ENCODE results near the gene B3GNT2. TPM values are rescaled to one million over a fixed set of nuclear protein-coding genes. Genes with fewer than 3 reads are reported as not detected.
"Not testable (repeated sequence)": the region's sequence is repeated elsewhere in the genome, so short reads cannot be mapped to it uniquely, and the experiment has no call there.

Gene B3GNT2
- total RNA-seq, 2 experiments from 2014 or later = 32.5 to 43.1 TPM

DNA sequence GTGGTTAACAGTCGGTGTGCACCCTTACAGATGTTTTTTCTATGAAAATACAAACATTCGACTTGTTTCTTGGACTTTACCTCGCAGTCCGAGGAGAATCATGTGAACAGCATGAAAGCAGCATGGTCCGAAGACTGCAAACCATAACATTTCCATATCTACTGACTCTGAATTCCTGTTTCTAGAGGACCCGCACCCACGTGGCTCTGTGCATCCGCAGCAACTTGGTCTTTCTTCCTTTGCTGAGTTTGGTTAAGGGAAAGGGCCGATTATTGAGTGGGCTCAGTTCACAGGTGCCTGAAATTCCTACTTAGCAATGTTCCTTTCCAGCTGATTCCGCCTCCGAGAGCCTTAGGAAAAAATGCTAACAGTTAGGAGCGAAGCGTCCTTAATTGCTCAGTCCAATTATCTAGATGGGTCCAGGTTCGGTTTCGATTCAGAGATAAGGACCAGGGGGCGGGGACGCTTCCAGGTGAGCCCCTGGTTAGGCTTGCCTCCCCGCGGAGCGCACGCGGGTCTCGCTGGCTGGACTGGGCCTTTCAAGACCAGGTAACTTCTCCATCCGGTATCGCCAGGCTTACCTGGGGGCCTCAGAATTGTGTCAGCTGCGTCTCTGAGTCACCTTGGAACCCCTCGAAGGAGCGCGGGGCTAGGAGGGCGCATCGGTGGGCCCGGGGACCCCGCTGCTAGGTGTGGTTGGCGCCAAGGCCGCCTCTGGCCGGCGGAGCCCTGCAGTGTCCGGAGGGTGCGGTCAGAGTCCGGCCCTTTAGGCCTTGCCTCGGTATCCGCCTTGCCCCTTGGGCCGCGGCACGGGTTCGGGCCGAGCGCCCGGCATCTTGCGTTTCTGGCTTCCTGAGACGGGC is 1.1 kb upstream of the B3GNT2 start:
- no peaks in the 10 kb centered on the region for H3K9me3 Mint-ChIP-seq (ENCODE audit: low read depth)
- H3K27me3 Mint-ChIP-seq = no peaks in the 10 kb centered on the region

DNA sequence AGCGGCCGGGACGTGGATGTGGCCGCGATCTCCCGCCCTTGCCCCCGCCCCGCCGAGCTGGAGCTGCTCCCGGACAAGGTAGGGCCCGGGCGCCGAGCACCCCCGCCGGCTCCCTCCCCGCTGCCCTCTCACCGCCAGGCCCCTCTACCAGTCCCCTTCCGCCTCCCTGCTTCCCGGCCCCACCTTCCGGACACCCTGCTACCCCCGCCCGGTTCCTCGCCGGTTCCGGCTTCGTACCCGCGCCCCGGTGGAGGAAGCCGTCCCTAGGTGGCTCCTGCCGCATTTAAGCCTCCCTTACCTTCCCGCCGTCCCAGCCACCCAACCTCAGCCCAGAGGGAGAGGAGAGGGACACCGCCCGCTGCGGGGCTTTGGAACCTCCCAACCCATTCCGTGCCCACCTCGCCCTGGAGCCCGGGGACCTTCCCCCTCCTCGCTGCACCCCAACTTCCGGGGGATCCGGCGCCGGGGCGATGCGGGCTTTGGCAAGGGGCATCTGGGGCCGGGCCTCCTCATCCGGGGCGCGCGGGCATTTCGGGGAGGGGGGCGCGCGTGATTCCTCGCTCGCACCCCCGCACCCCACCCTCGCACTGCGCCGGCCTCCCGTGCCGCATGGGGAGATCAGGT is 475 bp downstream of the B3GNT2 start:
- CTCF ChIA-PET = interaction anchor here (0.6 to 1.3 kb wide), 5 partner anchors 114 to 214 kb away, joined by 3 to 6 read pairs (median 5); no protein-coding TSS in a partner anchor
- H3K9me3 Mint-ChIP-seq (ENCODE audit: low read depth) = no peaks in the 10 kb centered on the region
- DNase-seq = peak; percentile 78
- H3K4me1 Mint-ChIP-seq = peaks cover 43% of the 10 kb centered on the region
- no peaks in the 10 kb centered on the region for H3K27me3 Mint-ChIP-seq
- peak overlapping the region; percentile 76 for H3K4me3 Mint-ChIP-seq
- peak; percentile 59 for ATAC-seq
- H3K27ac Mint-ChIP-seq = peak overlapping the region; percentile 95
- peaks cover 5% of the 10 kb centered on the region for H3K36me3 Mint-ChIP-seq

More for the DNA sequence above, 1.1 kb upstream of the B3GNT2 start:
- Mint-ChIP-seq H3K36me3 (peaks cover 3% of the 10 kb centered on the region), H3K4me1 (peaks cover 27% of the 10 kb centered on the region), H3K27ac (peak overlapping the region; percentile 84), H3K4me3 (peak overlapping the region; percentile 76)
- DNase-seq (no peak), ATAC-seq (no peak)
- CTCF ChIA-PET = interaction anchor here (0.5 to 1.2 kb wide), 2 partner anchors 48 to 197 kb away, joined by 3 read pairs; no protein-coding TSS in a partner anchor

DNA sequence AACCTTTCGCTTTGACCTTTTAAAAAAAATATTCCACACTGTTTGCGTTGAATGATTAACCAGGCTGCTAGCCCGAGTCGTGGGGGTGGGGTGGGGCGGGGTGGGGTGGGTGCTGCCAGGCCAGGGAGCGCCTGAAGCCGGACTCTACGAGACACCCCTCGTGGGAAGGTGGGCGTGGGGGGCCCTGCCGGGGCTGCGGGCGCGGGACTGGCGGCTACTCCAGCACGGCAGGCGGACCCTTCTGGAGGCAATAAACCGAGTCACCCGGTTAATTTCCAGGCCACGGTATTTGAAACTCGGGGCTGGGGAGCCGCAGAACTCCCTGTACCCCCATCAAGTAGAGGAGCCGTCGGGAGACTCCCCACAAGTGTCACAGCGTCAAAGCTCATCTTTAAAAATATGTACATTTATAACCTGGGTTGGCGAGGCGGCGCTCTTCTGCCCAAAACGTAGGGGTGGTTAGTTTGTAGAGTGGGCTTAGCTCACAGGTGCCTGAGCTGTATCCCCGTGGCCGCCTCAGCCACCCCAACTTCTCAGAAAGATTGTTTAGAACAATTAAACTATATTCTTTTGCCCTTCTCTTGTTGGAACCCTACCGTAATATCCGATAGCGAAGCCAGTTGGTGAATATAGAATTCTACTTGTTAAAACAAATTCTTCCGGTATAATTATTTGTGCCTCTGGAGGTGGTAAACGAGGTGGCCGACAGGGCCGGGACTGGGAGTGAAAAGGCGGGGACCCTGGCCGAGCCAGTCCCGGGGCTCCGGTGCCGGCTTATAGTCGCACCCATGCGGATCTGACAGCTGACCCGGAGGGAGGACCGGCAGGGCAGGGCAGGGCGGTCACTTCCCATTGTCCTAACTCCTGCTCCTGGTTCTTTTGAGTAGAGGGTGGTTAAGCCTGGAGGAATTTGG is 1.4 kb downstream of the B3GNT2 start:
- ATAC-seq (peak; percentile 20), DNase-seq (peak; percentile 65)
- CTCF ChIA-PET = interaction anchor here (0.6 to 1.3 kb wide), 8 partner anchors 107 to 281 kb away, joined by 3 to 6 read pairs (median 5); no protein-coding TSS in a partner anchor
- peak overlapping the region; percentile 76 for H3K4me3 Mint-ChIP-seq
- no peaks in the 10 kb centered on the region for H3K27me3 Mint-ChIP-seq
- no peaks in the 10 kb centered on the region for H3K9me3 Mint-ChIP-seq (ENCODE audit: low read depth)
- peaks cover 52% of the 10 kb centered on the region for H3K4me1 Mint-ChIP-seq
- peak overlapping the region; percentile 95 for H3K27ac Mint-ChIP-seq
- peaks cover 9% of the 10 kb centered on the region for H3K36me3 Mint-ChIP-seq

DNA sequence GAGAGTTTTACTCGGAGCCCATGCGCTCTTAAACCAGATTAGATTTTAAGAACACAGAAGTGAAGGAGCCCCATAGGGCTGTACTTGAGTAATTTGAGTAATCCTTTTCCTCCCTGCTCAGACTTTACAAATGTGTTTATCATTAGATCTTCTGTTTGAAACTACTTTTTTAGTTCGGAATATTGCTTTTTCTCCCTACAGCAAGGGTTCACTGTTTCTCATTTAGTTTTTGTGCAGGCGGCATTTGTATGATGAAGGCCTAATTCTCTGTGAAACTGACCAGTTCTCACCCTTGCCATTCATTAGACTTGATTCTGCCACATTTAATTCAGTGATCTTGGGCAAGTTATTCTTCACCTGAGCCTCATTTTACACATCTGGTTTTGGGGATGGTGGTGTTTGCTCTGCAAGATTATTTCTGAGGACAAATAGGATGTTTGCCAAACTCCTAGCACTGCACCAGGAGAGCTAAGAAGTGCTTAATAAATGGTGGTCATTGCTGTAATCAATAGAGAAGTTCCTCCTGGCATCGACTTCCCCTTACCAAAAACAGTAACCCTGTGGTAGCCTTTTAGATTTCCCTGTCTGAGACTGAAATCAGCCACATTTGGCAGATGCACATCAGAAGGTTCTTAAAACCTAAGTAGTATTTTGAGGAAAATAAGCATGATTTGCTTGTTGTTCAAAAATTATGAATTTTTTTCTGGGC is 2.2 kb downstream of the B3GNT2 start:
- CTCF ChIA-PET = interaction anchor here (0.6 to 3.2 kb wide), 10 partner anchors 12 to 282 kb away, joined by 3 to 13 read pairs (median 4); no protein-coding TSS in a partner anchor
- no peak for DNase-seq
- no peak for ATAC-seq
- no peaks in the 10 kb centered on the region for H3K9me3 Mint-ChIP-seq (ENCODE audit: low read depth)
- no peaks in the 10 kb centered on the region for H3K27me3 Mint-ChIP-seq
- peaks cover 12% of the 10 kb centered on the region for H3K36me3 Mint-ChIP-seq
- peak overlapping the region; percentile 76 for H3K4me3 Mint-ChIP-seq
- peaks cover 55% of the 10 kb centered on the region for H3K4me1 Mint-ChIP-seq
- H3K27ac Mint-ChIP-seq = peak overlapping the region; percentile 82

DNA sequence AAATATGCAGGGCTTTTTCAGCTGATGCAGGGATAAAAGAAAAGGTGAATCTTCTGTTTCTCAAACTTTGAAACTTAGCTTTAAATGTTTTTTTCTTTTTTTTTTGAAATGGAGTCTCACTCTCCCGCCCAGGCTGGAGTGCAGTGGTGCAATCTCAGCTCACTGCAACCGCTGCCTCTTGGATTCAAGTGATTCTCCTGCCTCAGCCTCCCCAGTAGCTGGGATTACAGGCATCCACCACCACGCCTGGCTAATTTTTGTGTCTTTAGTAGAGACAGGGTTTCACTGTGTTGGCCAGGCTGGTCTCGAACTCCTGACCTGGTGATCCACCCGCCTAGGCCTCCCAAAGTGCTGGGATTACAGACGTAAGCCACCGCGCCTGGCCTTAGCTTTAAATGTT is 2.9 kb downstream of the B3GNT2 start:
- H3K9me3 Mint-ChIP-seq (ENCODE audit: low read depth); H3K27me3 Mint-ChIP-seq; ATAC-seq; DNase-seq: not testable (repeated sequence)
- H3K27ac Mint-ChIP-seq = peak overlapping the region; percentile 82
- peaks cover 17% of the 10 kb centered on the region for H3K36me3 Mint-ChIP-seq
- peak overlapping the region; percentile 76 for H3K4me3 Mint-ChIP-seq
- H3K4me1 Mint-ChIP-seq = peaks cover 61% of the 10 kb centered on the region
- CTCF ChIA-PET = interaction anchor here (0.6 to 3.2 kb wide), 8 partner anchors 11 to 283 kb away, joined by 3 to 13 read pairs (median 3); no protein-coding TSS in a partner anchor

DNA sequence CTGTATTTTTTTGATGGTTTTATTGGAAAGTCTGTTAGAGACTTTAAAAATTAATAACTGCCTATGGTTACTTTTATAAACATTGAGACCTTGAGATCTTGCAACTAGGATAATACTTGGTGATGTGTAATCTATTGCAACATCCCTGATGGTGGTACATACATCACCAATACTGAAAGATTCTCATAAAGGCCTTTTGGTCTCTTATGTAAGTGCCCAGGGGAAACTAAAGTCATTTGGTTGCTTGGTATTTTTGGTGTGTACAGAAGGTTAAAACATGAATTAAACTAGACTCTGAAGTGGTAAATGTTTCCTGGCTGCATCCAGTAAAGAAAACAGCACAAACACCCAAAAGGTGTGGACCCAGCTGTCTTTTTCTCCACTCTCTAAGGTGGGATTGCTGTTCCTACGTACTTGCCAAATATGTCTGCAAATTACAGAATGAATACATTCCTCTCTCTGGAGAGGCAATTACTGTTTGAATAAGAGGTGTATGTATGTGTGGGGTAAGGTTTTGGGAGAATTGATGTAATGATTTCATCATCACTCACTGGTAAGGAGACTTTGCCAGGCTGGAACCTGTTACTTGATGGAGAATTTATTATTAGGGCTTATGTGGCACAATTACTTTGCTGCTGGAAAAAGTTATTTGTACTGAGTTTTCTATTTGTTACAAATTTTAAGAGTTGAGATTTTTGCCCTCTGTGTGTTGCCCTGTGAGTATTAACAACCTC is 3.6 kb downstream of the B3GNT2 start:
- peaks cover 60% of the 10 kb centered on the region for H3K4me1 Mint-ChIP-seq
- H3K36me3 Mint-ChIP-seq = peaks cover 17% of the 10 kb centered on the region
- H3K27ac Mint-ChIP-seq = peak overlapping the region; percentile 82
- CTCF ChIA-PET = interaction anchor here (0.7 to 3.2 kb wide), 6 partner anchors 10 to 216 kb away, joined by 3 to 13 read pairs (median 4); no protein-coding TSS in a partner anchor
- H3K27me3 Mint-ChIP-seq = no peaks in the 10 kb centered on the region
- no peak for ATAC-seq
- DNase-seq = no peak
- H3K4me3 Mint-ChIP-seq = peak overlapping the region; percentile 76
- no peaks in the 10 kb centered on the region for H3K9me3 Mint-ChIP-seq (ENCODE audit: low read depth)

DNA sequence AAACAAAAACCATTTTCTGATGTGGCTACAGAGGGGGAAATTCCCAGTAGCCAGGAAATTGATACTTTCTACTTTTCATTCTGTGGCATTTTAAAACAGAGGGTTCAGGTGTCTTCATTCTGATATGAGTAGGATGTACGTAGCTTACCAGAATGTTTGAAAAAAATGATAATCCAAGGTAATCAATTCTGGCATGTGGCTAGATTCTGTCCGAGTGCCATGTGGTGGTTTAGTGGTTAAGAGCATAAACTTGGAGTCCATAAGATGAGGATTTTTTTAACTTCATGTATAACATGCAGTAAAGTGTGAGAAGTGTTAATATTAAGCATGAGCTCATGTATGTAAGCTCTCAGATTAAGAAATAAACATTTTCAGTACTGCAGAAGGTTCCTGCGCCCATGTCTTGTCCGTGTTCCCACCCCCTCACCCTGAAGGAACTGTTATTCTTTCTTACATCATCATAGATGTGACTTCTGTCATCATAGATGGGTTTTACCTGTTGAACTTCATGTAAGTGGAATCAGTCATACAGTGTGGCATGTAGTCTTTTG is 4.5 kb downstream of the B3GNT2 start:
- Mint-ChIP-seq H3K27ac (peak overlapping the region; percentile 82), H3K27me3 (no peaks in the 10 kb centered on the region), H3K9me3 (ENCODE audit: low read depth) (no peaks in the 10 kb centered on the region), H3K4me3 (peak overlapping the region; percentile 76), H3K4me1 (peaks cover 65% of the 10 kb centered on the region), H3K36me3 (peaks cover 18% of the 10 kb centered on the region)
- ATAC-seq = no peak
- CTCF ChIA-PET = interaction anchor here (1.2 to 3.2 kb wide), 6 partner anchors 9 to 215 kb away, joined by 3 to 13 read pairs (median 4); no protein-coding TSS in a partner anchor
- no peak for DNase-seq

DNA sequence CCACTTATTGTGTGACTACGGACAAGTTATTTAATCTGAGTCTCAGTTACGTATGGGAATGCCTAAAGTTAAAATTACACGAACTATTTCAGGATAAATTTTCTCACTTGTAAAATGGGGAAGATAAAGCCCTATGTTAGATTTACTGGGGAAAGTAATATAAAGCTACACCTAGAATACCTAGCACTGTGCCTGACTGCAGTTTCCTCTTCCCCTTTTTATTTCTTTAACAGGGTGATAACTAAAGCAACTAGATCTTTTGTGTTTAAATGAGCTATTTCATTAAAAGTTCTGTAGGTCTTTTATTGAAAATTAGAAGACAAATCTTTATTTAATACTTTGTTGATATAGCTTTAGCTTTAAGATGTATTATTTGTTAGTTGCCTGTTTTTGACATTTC is 5.0 kb downstream of the B3GNT2 start:
- CTCF ChIA-PET = interaction anchor here (0.8 to 3.2 kb wide), 8 partner anchors 9 to 574 kb away, joined by 3 to 13 read pairs (median 4); no protein-coding TSS in a partner anchor
- ATAC-seq (no peak), DNase-seq (no peak)
- Mint-ChIP-seq H3K27me3 (no peaks in the 10 kb centered on the region), H3K4me3 (peak overlapping the region; percentile 76), H3K4me1 (peaks cover 70% of the 10 kb centered on the region), H3K36me3 (peaks cover 18% of the 10 kb centered on the region), H3K9me3 (ENCODE audit: low read depth) (no peaks in the 10 kb centered on the region), H3K27ac (peak overlapping the region; percentile 82)

DNA sequence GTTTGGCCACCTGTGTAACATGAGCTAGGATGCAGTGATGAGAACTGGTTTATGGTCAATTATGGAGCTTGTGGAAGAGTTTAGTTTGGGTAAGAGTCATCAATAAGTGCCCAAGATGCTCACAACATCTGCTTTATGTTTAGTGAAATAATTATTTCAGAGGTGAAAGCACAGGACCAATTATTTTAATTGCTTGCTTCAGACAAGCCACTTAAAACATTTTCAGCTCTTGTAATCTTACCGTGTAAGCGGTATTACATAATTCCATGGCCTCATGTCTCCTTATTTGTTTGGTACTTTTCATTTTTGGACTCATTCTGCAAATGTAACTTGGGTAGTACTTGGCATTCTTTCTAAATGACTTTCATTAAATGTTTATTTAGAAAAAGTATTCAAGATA is 5.4 kb downstream of the B3GNT2 start:
- H3K27me3 Mint-ChIP-seq = no peaks in the 10 kb centered on the region
- no peak for DNase-seq
- ATAC-seq = no peak
- H3K4me3 Mint-ChIP-seq = peak overlapping the region; percentile 39
- H3K9me3 Mint-ChIP-seq (ENCODE audit: low read depth) = no peaks in the 10 kb centered on the region
- H3K4me1 Mint-ChIP-seq = peaks cover 74% of the 10 kb centered on the region
- peaks cover 18% of the 10 kb centered on the region for H3K36me3 Mint-ChIP-seq
- CTCF ChIA-PET = interaction anchor here (0.8 to 3.2 kb wide), 6 partner anchors 9 to 574 kb away, joined by 3 to 13 read pairs (median 4); no protein-coding TSS in a partner anchor
- H3K27ac Mint-ChIP-seq = peak overlapping the region; percentile 82

DNA sequence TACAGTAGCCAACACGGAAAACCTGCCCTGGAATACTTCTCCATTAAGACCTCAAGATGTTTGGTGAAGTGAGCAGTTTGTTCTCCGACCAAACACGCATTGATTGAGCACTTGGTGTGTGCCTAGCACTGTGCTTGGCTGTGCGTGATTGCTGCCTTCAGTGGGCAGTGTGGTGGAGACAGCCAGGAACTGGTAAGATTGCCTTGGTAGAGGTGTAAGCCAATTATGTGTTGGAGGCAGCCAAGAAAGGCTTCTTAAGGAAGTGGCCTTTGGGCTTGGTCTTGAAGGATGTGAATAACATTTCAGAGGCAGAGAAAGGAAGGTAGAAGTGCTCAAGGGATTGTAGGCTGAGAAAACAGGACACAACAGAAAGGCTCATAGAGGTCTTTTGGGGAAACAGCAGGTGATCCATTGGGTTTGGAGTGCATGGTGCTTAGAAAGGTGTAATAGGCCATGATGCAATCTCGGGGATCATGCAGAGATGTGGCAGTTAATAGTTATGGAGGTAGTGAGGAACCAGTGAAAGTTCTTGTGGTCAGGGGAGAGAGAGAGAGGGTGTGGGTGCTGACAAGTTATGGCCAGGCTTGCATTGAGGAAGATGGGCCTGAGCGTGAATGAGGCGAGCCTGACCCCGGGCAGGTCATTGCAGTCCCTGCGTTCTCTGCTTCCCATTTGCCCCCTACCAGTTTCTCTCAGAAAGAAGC is 6.3 kb downstream of the B3GNT2 start:
- Mint-ChIP-seq H3K4me1 (peaks cover 81% of the 10 kb centered on the region), H3K4me3 (peak overlapping the region; percentile 41), H3K36me3 (peaks cover 25% of the 10 kb centered on the region), H3K27ac (peak overlapping the region; percentile 70), H3K27me3 (no peaks in the 10 kb centered on the region), H3K9me3 (ENCODE audit: low read depth) (no peaks in the 10 kb centered on the region)
- peak; percentile 37 for ATAC-seq
- DNase-seq = peak; percentile 67
- CTCF ChIA-PET = interaction anchor here (1.2 kb wide), 1 partner anchor 209 kb away, joined by 4 read pairs; no protein-coding TSS in a partner anchor

DNA sequence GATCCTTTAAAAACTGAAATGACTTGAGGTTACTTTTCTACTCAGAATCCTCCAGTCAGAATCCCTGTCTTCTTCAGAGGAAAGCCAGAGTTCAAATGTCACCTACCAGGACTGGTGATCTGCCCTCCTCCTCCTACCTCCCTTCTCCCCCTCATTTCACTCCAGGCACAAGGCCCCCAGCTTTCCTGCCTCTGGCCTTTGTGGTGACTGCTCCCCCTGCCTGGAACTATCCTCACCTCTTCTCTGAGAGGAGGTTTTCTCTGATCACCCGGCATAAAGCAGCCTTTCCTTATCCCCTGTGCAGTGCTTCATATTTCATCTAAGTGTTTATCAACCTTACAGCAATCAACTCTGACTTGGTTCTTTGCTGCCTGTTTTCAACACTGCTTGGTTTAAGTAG is 6.8 kb downstream of the B3GNT2 start:
- no peak for ATAC-seq
- H3K27me3 Mint-ChIP-seq = no peaks in the 10 kb centered on the region
- CTCF ChIA-PET = no interaction called here
- peak overlapping the region; percentile 50 for H3K27ac Mint-ChIP-seq
- H3K36me3 Mint-ChIP-seq = peaks cover 30% of the 10 kb centered on the region
- DNase-seq = no peak
- peaks cover 87% of the 10 kb centered on the region for H3K4me1 Mint-ChIP-seq
- peak overlapping the region; percentile 41 for H3K4me3 Mint-ChIP-seq
- no peaks in the 10 kb centered on the region for H3K9me3 Mint-ChIP-seq (ENCODE audit: low read depth)
